Measurements from ENCODE around the gene CORO7.
"Not testable (repeated sequence)": the region's sequence is repeated elsewhere in the genome, so short reads cannot be mapped to it uniquely, and the experiment has no call there.

CORO7 gene

DNA sequence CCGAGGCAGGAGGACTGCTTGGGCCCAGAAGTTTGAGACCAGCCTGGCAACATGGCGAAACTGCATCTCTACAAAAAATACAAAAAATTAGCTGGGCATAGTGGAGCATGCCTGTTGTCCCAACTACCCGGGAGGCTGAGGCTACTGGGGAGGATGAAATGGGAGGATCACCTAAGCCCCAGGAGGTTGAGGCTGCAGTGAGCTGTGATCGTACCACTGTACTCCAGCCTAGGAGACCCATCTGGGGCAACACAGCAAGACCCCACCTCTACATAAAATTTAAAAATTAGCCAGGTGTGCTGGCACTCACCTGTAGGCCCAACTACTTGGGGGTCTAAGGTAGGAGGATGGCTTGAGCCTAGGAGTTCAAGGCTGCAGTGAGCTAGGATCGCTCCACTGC is 67.1 kb downstream of the CORO7 start:
- TF ChIP-seq, protein P1, sequence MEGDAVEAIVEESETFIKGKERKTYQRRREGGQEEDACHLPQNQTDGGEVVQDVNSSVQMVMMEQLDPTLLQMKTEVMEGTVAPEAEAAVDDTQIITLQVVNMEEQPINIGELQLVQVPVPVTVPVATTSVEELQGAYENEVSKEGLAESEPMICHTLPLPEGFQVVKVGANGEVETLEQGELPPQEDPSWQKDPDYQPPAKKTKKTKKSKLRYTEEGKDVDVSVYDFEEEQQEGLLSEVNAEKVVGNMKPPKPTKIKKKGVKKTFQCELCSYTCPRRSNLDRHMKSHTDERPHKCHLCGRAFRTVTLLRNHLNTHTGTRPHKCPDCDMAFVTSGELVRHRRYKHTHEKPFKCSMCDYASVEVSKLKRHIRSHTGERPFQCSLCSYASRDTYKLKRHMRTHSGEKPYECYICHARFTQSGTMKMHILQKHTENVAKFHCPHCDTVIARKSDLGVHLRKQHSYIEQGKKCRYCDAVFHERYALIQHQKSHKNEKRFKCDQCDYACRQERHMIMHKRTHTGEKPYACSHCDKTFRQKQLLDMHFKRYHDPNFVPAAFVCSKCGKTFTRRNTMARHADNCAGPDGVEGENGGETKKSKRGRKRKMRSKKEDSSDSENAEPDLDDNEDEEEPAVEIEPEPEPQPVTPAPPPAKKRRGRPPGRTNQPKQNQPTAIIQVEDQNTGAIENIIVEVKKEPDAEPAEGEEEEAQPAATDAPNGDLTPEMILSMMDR (IDR thresholded peaks at IDR 0.05; ENCODE audit: low read depth, low read length) = no peak
- no peak overlapping the region for H3K4me3 ChIP-seq (ENCODE audit: low read depth, low read length)

DNA sequence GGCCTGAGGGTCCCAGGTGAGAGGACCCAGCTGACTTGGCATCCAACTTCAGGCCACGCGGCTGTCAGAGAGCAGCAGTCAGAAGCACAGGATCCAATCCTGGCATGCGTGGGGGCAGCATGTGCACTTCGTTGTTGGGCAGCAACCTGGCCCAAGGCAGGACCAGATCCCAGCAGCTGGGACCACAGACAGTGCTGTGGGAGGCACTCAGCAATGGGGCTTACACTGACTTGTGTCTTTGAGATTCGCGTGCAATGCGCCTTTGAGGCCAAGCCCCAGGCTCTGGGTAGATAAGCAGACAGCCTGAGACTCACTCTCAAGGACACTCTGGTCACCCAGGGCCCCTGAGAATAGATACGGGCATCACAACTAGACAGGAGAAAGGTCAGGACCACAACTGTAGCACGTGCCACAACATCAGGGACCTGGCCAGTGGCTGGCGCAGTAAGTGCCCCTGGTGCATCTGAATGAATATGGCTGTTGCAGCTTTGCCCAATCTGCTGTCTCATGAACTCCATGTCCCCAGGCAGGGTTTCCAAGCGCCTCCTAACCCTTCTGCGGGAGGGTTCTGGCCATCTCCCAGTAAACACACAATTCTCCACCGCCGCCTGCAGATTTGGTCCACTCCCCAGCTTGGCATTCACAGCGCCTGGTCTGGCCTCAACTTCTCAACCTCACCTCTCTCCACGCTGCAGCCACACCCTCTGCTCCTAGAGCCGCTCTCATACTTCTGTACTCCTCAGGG is 68.5 kb downstream of the CORO7 start:
- TF ChIP-seq, protein P1 (IDR thresholded peaks at IDR 0.05; ENCODE audit: low read depth, low read length) = no peak
- no peak overlapping the region for H3K4me3 ChIP-seq (ENCODE audit: low read depth, low read length)

DNA sequence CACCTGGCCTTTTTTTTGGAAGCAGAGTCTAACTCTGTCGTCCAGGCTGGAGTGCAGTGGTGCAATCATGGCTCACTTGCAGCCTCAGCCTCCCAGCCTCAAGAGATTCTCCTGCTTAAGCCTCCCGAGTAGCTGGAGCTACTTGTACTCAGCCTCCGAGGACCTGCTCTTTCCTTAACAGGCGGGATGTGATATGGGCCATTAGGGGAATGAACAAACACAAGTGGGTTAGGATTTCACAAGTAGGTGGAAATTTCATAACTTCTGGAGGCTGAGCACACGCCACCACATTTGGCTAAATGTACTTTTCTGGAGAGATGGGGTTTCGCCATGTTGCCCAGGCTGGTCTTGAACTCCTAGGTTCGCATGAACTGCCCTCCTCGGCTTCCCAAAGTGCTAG is 69.4 kb downstream of the CORO7 start:
- no peak overlapping the region for H3K4me3 ChIP-seq (ENCODE audit: low read depth, low read length)
- TF ChIP-seq, protein P1 (IDR thresholded peaks at IDR 0.05; ENCODE audit: low read depth, low read length) = no peak

DNA sequence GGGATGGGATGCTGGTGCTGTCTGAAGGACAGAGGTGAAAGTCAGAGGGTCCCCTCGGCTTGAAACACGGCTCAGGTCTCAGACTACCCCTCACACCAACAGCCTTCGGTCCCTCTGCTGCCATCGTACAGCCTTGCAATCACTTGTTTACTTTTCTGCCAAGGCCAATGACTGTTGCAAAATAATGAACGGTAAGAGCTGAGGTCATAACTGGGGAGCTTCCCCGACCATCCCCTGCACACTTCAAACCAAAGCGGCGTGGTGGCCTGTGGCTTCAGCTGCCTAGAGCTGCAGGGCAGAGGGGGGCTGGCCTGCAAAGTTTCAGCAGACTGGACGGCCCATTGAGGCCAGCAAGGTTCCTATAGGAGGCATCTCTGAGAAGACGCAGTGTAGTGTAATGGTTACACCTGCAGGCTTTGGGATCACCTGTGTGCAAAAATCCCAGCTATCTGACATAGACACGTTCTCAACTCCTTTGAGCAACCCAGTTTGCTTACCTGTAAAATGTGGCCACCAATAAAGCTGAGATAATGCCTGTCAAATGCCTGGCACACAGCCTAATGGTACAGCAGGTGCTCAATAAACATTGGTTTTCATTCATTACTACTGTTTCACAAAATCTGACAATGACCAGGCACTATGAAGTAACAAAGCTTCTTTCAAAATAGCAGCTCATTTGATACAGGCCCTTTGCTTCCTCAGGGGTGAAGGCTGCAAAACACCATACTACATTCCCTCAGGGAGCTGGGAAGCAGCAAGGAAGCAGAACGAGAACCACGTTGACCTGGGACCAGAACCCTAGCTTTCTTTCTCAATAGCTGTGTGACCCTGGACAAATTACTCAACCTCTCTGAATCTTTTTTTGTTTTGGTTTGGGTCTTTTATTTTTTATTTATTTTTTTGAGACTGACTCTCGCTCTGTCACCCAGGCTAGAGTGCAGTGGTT is 70.3 kb downstream of the CORO7 start:
- no peak overlapping the region for H3K4me3 ChIP-seq (ENCODE audit: low read depth, low read length)
- TF ChIP-seq, protein P1 (IDR thresholded peaks at IDR 0.05; ENCODE audit: low read depth, low read length) = no peak

DNA sequence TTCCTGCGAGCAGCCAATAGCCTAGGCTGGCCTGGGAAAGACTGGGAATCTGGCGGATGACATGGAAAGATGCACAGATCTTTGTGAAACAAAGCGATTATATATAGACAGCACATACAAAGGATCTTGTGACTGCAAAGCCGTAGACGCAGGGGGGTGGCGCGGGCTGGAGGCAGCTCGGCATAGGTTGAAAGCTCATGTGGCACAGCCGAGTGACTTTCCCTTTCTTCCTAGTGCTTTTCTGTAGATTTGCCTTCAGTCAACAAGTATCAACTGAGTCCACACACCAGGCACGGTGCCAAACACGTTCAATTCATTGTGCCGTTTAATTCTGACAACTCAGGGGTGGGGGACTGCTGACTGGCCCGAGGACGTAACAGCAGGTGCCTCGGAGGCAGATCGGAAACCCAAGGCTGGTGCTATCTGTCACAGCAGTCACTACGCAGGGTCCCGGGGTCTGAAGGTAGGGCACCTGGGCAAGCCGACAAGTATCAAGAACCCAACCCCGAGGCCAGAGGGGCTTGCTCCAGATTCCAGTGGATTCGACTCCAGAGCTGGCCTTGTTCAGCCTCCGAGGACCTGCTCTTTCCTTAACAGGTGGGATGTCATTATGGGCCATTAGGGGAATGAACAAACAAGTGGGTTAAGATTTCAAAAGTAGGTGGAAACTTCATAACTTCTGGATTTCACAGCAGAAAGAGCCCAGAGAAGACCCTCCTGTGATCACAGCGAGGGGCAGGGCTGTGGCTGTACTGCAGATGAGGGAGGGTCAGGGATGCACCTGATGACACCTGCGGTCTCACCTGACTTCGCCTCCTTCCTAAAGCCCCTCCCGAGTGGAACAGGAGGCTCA is 71.2 kb downstream of the CORO7 start:
- TF ChIP-seq, protein P1 (IDR thresholded peaks at IDR 0.05; ENCODE audit: low read depth, low read length) = no peak
- H3K4me3 ChIP-seq (ENCODE audit: low read depth, low read length) = no peak overlapping the region

DNA sequence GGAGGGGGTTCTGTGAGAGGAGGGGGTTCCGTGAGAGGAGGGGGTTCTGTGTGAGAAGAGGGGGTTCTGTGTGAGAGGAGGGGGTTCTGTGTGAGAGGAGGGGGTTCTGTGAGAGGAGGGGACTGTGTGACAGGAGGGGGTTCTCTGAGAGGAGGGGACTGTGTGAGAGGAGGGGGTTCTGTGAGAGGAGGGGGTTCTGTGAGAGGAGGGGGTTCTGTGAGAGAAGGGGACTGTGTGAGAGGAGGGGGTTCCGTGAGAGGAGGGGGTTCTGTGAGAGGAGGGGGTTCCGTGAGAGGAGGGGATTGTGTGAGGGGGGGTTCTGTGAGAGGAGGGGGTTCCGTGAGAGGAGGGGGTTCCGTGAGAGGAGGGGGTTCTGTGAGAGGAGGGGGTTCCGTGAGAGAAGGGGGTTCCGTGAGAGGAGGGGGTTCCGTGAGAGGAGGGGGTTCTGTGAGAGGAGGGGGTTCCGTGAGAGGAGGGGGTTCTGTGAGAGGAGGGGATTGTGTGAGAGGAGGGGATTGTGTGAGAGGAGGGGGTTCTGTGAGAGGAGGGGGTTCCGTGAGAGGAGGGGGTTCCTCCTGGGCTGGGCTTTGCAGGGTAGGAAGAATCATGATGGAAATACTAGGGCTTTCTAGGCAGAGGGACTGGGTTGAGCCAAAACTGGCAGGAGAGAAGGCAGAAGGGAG is 72.0 kb downstream of the CORO7 start:
- H3K4me3 ChIP-seq (ENCODE audit: low read depth, low read length) = not testable (repeated sequence)
